ENCODE data around the gene CNPY2. TPM values are rescaled to one million over a fixed set of nuclear protein-coding genes. Genes with fewer than 3 reads are reported as not detected.
A peak's percentile ranks its signal among the peaks of the same experiment; 100 is the strongest.

The CNPY2 gene
- total and polyA plus RNA-seq, 3 donors from 2014 or later: 62.4 to 82.5 (median 63.3) TPM

- TF ChIP-seq POLR2A (IDR thresholded peaks at IDR 0.05): no peak
- TF ChIP-seq, protein P1, sequence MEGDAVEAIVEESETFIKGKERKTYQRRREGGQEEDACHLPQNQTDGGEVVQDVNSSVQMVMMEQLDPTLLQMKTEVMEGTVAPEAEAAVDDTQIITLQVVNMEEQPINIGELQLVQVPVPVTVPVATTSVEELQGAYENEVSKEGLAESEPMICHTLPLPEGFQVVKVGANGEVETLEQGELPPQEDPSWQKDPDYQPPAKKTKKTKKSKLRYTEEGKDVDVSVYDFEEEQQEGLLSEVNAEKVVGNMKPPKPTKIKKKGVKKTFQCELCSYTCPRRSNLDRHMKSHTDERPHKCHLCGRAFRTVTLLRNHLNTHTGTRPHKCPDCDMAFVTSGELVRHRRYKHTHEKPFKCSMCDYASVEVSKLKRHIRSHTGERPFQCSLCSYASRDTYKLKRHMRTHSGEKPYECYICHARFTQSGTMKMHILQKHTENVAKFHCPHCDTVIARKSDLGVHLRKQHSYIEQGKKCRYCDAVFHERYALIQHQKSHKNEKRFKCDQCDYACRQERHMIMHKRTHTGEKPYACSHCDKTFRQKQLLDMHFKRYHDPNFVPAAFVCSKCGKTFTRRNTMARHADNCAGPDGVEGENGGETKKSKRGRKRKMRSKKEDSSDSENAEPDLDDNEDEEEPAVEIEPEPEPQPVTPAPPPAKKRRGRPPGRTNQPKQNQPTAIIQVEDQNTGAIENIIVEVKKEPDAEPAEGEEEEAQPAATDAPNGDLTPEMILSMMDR (IDR thresholded peaks at IDR 0.05): no peak
- Histone ChIP-seq H3K27me3 (no peaks in the 10 kb centered on the region), H3K4me3 (peak overlapping the region; percentile 78 to 83), H3K36me3 (ENCODE audit: low read depth, missing control alignments) (no peaks in the 10 kb centered on the region), H3K27ac (peak overlapping the region; percentile 67 to 86), H3K4me1 (peaks cover 25% of the 10 kb centered on the region), H3K9me3 (no peaks in the 10 kb centered on the region)
- 0 to 1% methylated on average over 10 of the region's 10 CpGs for WGBS, 2 donors
- intact Hi-C loops (cut with DNase I; ENCODE audit: low total_unique reads): no loop called here
- DNase-seq: no peak
Observed at GRCh38 chr12:56299308-56299852, 16.4 kb downstream of the CNPY2 start.

DNA sequence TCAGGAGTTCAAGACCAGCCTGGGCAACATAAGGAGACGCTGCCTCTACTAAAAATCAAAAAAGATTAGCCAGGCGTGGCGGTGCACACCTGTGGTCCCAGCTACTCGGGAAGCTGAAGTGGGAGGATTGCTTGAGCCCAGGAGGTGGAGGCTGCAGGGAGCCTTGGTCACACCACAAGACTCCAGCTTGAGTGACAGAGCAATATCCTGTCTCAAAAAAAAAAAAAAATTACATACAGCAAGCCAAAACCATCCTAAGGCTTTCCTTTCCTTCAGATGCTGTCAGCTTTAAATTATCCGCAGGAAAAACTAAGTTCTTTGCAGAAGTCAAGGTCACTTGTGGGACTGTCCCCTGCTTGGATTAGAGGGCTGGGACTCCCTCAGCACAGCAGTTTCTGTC, 17.0 kb downstream of the CNPY2 start:
- peaks cover 25% of the 10 kb centered on the region for H3K4me1 ChIP-seq
- H3K4me3 ChIP-seq: peak overlapping the region in 1 of 2 donors; percentile 78
- H3K27me3 ChIP-seq: no peaks in the 10 kb centered on the region
- TF ChIP-seq, protein P1 (IDR thresholded peaks at IDR 0.05): no peak
- no peak for TF ChIP-seq POLR2A (IDR thresholded peaks at IDR 0.05)
- no peak for DNase-seq
- no peaks in the 10 kb centered on the region for H3K9me3 ChIP-seq
- 47 to 48% methylated on average over 5 of the region's 5 CpGs for WGBS, 2 donors
- intact Hi-C loops (cut with DNase I; ENCODE audit: low total_unique reads): no loop called here
- H3K27ac ChIP-seq: peak overlapping the region in 1 of 2 donors; percentile 86
- H3K36me3 ChIP-seq (ENCODE audit: low read depth, missing control alignments): no peaks in the 10 kb centered on the region

DNA sequence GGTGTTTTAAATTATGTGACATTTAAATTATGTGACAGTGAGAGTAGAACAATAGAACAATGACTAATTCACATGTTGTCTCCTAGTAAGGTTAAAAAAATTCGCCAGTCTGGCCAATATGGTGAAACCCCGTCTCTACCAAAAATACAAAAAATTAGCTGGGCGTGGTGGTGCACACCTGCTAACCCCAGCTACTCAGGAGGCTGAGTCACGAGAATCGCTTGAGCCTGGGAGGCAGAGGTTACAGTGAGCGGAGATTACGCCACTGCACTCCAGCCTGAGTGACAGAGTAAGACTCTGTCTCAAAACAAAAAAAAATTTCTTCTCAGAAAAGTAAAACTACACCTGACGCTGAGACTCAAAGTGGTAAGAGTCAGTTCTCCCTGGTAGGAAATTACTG, 18.4 kb downstream of the CNPY2 start:
- Histone ChIP-seq H3K36me3 (ENCODE audit: low read depth, missing control alignments) (no peaks in the 10 kb centered on the region), H3K4me3 (no peak overlapping the region), H3K27ac (no peak overlapping the region), H3K27me3 (no peaks in the 10 kb centered on the region), H3K9me3 (no peaks in the 10 kb centered on the region), H3K4me1 (peaks cover 25% of the 10 kb centered on the region)
- 94 to 96% methylated on average over 8 of the region's 8 CpGs for WGBS, 2 donors
- no peak for DNase-seq
- TF ChIP-seq, protein P1 (IDR thresholded peaks at IDR 0.05): no peak
- no peak for TF ChIP-seq POLR2A (IDR thresholded peaks at IDR 0.05)
- intact Hi-C loops (cut with DNase I; ENCODE audit: low total_unique reads): no loop called here

- Histone ChIP-seq H3K4me3 (no peak overlapping the region), H3K36me3 (ENCODE audit: low read depth, missing control alignments) (no peaks in the 10 kb centered on the region), H3K27ac (no peak overlapping the region), H3K27me3 (no peaks in the 10 kb centered on the region), H3K9me3 (no peaks in the 10 kb centered on the region), H3K4me1 (peaks cover 18% of the 10 kb centered on the region)
- 76 to 81% methylated on average over 5 of the region's 5 CpGs for WGBS, 2 donors
- no peak for DNase-seq
- intact Hi-C loops (cut with DNase I; ENCODE audit: low total_unique reads): no loop called here
- TF ChIP-seq, protein P1 (IDR thresholded peaks at IDR 0.05): no peak
- TF ChIP-seq POLR2A (IDR thresholded peaks at IDR 0.05): no peak
Observed at GRCh38 chr12:56296295-56296694, 19.5 kb downstream of the CNPY2 start.

DNA sequence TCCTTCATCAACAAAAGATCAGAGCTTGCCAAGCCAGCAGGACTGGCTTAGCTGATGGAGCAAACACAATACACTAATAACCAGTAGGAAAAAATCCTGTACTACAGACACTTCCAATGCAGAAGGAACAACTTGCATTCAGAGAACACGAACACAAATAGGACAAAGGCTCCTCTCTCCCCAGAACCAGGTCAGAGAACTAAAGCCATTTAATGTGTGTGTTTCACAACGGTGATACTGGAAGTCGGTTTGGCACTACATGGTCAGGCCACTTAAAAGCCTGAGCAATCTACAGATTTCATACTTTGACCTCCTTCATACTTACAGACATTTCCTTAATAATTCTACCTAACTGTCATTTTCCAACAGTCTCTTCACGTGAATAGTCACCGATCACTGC, 22.0 kb downstream of the CNPY2 start:
- Histone ChIP-seq H3K4me1 (peaks cover 7% of the 10 kb centered on the region), H3K27ac (no peak overlapping the region), H3K36me3 (ENCODE audit: low read depth, missing control alignments) (no peaks in the 10 kb centered on the region), H3K4me3 (no peak overlapping the region), H3K9me3 (no peaks in the 10 kb centered on the region), H3K27me3 (no peaks in the 10 kb centered on the region)
- WGBS, 2 donors: 74 to 75% methylated on average over 5 of the region's 5 CpGs
- no peak for DNase-seq
- intact Hi-C loops (cut with DNase I; ENCODE audit: low total_unique reads): no loop called here
- no peak for TF ChIP-seq POLR2A (IDR thresholded peaks at IDR 0.05)
- TF ChIP-seq, protein P1 (IDR thresholded peaks at IDR 0.05): no peak
